8988T (cell line): ENCODE measurements around the gene HELT.
"Not testable (repeated sequence)": the region's sequence is repeated elsewhere in the genome, so short reads cannot be mapped to it uniquely, and the experiment has no call there.

Source experiments
- DNase-seq: peaks from one replicate; pipeline ENCODE4 v3.0.0; 2011

HELT gene, protein sequence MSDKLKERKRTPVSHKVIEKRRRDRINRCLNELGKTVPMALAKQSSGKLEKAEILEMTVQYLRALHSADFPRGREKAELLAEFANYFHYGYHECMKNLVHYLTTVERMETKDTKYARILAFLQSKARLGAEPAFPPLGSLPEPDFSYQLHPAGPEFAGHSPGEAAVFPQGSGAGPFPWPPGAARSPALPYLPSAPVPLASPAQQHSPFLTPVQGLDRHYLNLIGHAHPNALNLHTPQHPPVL

GRCh38 chr4:185017964-185018772 is at the start of gene HELT:
Gene HELT, plus strand, starts transcription at chr4:185018490. Its CDS starts 439 bp downstream, at chr4:185018929.
- DNase-seq = no peak

DNA sequence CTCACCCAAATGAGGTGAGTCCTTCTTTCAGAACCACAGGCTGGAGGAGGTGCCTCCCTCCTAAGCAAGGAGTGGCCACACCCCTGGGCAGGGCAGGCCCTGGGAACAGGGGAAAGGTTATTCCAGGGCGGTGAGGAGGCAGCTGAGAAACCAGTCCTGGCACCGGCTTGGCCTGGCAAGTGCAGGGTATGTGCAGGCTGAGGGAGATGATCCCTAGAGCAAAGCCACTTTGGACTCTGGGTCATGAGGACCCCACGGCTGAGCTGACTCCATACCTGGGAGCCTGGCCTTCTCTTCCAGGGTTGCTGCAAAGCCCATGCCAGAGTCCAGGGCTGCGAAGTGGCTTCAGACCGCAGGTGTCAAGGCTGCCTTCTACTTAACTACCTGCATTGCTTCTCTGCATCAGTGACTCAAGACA is 49.5 kb upstream of the HELT start:
- no peak for DNase-seq

DNA sequence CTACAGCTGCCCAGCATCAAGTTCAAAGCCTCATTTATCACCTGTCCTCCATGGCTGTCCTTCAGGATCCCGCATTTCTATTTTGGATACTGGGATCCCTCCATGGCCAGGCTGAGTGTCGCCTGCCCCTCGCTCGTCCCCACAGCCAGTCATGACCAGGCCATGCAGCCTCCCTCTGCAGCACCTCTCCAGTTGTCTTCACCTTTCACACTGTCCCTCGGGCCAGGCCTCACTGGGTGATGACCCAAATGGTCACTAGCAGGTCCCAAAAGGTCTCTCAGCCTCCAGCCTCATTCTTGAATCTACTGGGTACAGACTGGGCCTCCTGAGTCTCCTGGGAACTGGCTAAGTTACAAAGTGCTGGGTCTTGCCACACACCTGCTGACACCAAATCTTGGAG is 48.7 kb upstream of the HELT start:
- no peak for DNase-seq

DNA sequence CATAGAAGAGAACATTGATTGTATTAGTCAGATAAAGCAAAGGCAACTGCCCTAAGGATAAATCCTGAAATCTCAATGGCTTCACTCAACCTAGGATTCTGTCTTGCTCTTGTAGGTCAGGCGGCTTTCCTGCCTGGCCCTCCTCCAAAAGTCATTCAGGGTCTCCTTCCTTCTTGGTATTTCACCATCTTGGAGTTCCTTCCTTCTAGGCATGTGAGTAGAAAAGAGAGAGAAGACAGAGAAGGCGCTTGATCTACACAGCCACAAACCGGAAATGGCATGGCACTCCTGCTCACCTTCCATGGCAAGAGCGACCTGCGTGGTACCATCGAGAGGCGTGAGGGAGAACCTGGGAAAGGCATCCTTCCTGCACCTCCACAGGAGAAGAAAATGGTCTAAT is 45.3 kb upstream of the HELT start:
- DNase-seq = no peak

GRCh38 chr4:184976348-184976747 is 41.9 kb upstream of the HELT start:
- not testable (repeated sequence) for DNase-seq

DNA sequence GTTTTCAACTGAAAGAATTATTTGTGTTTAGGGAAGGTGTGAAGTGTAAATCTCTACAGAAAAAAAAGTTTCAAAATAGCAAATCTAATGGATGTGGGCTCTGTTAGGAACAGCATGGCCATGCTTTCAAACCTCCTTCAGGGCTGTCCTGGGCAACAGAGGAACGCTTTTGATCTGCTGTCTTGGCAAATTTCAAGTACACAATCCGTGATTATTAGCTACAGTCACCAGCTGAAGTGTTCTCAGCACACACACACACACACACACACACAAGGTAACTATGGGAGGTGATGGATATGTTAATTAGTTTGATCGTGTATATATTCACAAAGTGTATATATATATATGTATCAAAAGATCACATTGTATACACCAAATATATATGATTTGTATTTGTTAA is 40.5 kb upstream of the HELT start:
- DNase-seq = no peak

GRCh38 chr4:184978211-184978610 is 40.1 kb upstream of the HELT start:
- DNase-seq = no peak

- DNase-seq = no peak
Observed at GRCh38 chr4:184979461-184980124, 38.7 kb upstream of the HELT start.

DNA sequence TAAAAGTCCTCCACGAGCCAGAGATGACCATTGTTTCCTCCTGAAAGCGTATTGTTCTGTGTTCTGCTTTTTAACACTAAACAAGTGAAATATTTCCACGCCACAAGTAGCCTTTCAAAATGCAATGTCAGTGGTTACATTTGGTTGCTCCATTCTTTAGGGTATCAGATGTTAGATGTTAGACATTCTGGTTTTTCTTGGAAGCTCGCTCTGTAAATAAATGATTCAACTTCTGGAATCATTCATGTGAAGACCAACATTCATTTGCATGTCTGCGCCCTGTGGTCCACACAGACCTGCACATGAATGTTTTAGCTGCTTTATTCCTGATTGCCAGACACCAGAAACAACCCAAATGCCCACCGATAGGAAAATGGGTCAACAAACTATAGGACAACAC is 38.0 kb upstream of the HELT start:
- no peak for DNase-seq

GRCh38 chr4:184983672-184984356 is 34.5 kb upstream of the HELT start:
- DNase-seq = peak; percentile 87

DNA sequence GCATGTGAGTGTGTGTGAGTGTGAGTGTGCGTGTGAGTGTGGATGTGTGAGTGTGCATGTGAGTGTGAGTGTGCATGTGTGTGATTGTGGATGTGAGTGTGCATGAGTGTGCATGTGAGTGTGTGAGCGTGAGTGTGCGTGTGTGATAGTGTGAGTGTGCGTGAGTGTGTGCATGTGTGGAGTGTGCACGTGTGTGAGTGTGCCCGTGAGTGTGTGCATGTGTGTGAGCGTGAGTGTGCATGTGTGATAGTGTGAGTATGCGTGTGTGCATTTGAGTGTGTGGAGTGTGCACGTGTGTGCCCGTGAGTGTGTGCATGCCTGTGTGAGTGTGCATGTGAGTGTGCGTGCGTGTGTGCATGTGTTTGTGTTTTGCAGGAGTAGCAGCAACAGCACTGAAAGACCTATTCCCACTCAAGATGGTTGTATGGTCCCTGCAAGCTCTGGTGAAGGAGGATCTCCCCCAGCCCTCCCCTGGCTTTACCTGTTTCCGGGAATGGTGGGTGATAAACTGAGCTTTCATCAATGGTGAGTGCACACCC is 30.7 kb upstream of the HELT start:
- no peak for DNase-seq

DNA sequence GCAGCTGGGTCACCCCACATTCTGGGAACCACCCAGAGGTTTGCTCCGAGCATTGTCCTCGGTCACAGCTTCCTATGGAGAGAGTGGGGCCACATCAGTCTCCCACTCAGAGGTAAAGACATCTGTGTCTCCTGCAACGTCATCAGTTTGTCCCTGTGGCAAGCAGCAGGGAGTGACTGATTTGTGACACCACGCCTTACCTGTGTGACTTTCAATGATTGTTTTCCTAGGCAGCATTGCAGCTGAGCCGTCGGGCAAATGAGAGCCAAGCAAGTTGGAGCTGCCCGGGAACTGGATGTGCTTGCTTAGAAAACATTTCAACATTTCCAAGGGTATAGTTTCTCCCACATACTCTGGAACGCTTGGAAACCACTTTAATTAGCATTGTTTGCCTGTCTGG is 29.7 kb upstream of the HELT start:
- no peak for DNase-seq

- DNase-seq = not testable (repeated sequence)
Observed at GRCh38 chr4:184989283-184989682, 29.0 kb upstream of the HELT start.

GRCh38 chr4:184990131-184990530 is 28.2 kb upstream of the HELT start:
- not testable (repeated sequence) for DNase-seq

DNA sequence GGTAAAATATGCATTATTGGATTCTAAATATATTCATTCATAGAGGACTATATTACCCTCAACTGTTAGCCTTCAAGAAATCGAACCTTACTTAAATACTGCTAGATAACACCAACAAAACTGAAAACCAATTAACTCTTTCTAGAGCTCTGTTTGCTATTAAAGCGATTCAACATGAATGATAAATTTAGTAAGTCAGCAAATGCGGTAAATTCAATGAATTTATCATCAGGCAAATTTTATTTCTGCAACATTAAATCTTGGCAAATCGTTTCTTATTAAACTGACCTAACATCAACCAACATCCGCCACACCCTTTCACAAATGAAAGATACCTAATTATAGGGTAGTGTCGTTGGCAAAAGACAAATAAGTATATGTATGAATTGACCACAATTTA is 26.4 kb upstream of the HELT start:
- DNase-seq = no peak

- DNase-seq = no peak
Observed at GRCh38 chr4:184992422-184992821, 25.9 kb upstream of the HELT start.

- no peak for DNase-seq
Observed at GRCh38 chr4:184993247-184993646, 25.0 kb upstream of the HELT start.

DNA sequence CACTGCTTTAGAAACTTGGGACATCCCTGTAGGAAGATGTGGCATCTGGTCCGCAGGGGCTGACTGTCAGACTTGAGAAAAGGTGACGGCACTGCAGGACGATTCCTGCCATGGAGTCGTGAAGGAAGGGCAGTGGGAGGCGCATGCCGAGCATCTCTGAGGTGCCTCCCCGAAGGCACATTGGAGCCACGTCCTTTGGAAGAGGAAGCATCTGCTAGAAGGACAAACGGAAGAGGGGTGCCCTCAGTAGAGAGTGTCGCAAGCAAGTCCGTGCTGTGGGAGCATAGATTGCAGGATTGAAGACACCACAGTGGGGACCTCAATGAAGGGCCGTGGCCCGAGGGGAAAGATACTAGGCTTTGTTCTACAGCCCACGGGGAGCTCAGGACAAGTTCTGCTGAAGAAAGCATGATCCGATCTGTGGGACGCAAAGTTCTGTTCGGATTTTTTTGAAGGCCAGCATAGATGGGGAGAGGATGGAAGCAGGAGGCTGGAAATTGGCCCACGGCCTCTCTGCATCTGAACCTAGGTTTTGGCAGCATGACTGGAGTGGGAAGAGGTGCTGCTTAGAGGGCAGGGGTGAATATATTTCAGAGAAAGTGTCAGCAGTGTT is 24.2 kb upstream of the HELT start:
- no peak for DNase-seq

GRCh38 chr4:184994623-184995010 is 23.7 kb upstream of the HELT start:
- DNase-seq = no peak

DNA sequence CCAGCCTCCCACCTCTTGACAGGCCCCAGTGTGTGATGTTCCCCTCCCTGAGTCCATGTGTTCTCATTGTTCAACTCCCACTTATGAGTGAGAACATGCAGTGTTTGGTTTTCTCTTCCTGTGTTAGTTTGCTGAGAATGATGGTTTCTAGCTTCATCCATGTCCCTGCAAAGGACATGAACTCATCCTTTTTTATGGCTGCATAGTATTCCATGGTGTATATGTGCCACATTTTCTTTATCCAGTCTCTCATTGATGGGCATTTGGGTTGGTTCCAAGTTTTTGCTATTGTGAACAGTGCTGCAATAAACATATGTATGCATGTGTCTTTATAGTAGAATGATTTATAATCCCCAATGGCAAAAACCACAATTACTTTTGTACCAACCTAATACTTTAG is 20.6 kb upstream of the HELT start:
- DNase-seq = not testable (repeated sequence)

GRCh38 chr4:185002784-185003183 is 15.5 kb upstream of the HELT start:
- no peak for DNase-seq

DNA sequence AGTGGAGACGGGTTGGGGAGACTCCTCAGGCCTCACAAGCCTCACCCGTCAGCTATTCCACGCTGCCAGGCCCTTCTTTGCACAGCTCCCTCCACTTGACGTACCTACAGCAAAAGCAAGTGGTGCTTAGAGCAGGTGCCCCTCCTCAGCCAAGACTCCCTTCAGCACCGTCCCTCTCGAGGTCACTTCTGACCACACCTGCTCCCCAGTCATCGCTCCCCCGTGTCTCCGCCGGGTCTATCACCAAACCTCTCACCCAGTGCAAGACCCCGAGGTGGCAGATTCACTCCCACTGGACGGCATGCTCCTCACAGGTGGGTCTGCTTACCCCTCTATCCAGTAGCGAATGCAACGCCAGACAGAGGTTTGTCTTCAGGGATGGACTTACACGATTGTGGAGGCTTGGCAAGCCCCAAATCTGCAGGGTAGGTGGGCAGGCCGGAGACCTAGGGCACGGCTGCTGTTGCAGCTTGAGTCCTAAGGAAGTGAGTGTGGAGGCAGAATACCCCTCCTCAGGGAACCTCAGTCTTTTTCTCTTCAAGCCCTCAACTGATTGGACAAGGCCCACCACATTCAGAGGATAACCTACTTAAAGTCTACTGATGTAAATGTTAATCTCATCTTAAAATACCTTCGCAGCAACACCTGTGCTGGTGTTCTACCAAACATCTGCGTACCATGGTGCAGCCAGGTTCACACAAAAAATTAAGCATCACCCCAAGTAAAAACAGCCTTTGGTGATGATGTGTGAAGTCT is 14.5 kb upstream of the HELT start:
- DNase-seq = no peak
